ENCODE results near the gene PLN. TPM values are rescaled to one million over a fixed set of nuclear protein-coding genes. Genes with fewer than 3 reads are reported as not detected.
A peak's percentile ranks its signal among the peaks of the same experiment; 100 is the strongest.

PLN gene
- polyA plus RNA-seq, 1 donor (not counting 4 experiments of a cell fraction or from before 2014, with no cell fraction given): not detected

- Histone ChIP-seq H3K9me1 (ENCODE audit: control insufficient read depth, extremely low read depth, insufficient read depth, low read length) (no peaks in the 10 kb centered on the region), H3K4me3 (ENCODE audit: control insufficient read depth in 2 of 3, extremely low read depth in 1 of 3, insufficient read depth in 2 of 3, low read depth in 1 of 3, low read length in 3 of 3) (no peak overlapping the region), H3K79me2 (ENCODE audit: control insufficient read depth, insufficient read depth, low read length) (no peaks in the 10 kb centered on the region), H2AFZ (ENCODE audit: control insufficient read depth, low read length) (no peak overlapping the region), H3K27ac (ENCODE audit: control insufficient read depth, insufficient read depth, low read length) (no peak overlapping the region), H3K36me3 (ENCODE audit: control insufficient read depth in 2 of 2, extremely low read depth in 1 of 2, insufficient read depth in 2 of 2, low read length in 2 of 2) (peaks cover 0 to 1% of the 10 kb centered on the region in 2 experiments), H3K9me3 (ENCODE audit: control insufficient read depth, low read depth, low read length) (no peaks in the 10 kb centered on the region), H3K9ac (ENCODE audit: control insufficient read depth, extremely low read depth, insufficient read depth, low read length) (no peak overlapping the region), H4K20me1 (ENCODE audit: control insufficient read depth, extremely low read depth, insufficient read depth, low read length) (no peaks in the 10 kb centered on the region), H3K27me3 (ENCODE audit: control insufficient read depth, extremely low read depth, insufficient read depth, low read length) (no peaks in the 10 kb centered on the region), H3K4me2 (ENCODE audit: control insufficient read depth, extremely low read depth, insufficient read depth, low read depth, low read length) (no peak overlapping the region), H3K4me1 (ENCODE audit: control insufficient read depth, extremely low read depth, insufficient read depth, low read length) (no peaks in the 10 kb centered on the region)
- peak; percentile 45 to 55 (median 48) for TF ChIP-seq CTCF (optimal IDR thresholded peaks at IDR 0.05 in 1 of 3, IDR thresholded peaks at IDR 0.05 in 1 of 3, conservative IDR thresholded peaks at IDR 0.05 in 1 of 3; ENCODE audit: extremely low read depth in 1 of 3, insufficient read depth in 2 of 3, low read length in 3 of 3)
- no peak for TF ChIP-seq EZH2 (IDR thresholded peaks at IDR 0.05; ENCODE audit: low read length)
- dilution Hi-C loops (cut with MboI; ENCODE audit: extremely low pct_ligation_motif_present, low sequenced_read_pairs): no loop called here
- FAIRE-seq (peak; percentile 84), DNase-seq (ENCODE audit: low read depth, low spot score) (no peak)
Measured at GRCh38 chr6:118565311-118565960, 17.3 kb downstream of the PLN start.

- DNase-seq (ENCODE audit: low read depth, low spot score) (no peak), FAIRE-seq (no peak)
- dilution Hi-C loops (cut with MboI; ENCODE audit: extremely low pct_ligation_motif_present, low sequenced_read_pairs): no loop called here
- Histone ChIP-seq H4K20me1 (ENCODE audit: control insufficient read depth, extremely low read depth, insufficient read depth, low read length) (no peaks in the 10 kb centered on the region), H3K79me2 (ENCODE audit: control insufficient read depth, insufficient read depth, low read length) (peaks cover 3% of the 10 kb centered on the region), H3K9me1 (ENCODE audit: control insufficient read depth, extremely low read depth, insufficient read depth, low read length) (no peaks in the 10 kb centered on the region), H2AFZ (ENCODE audit: control insufficient read depth, low read length) (no peak overlapping the region), H3K27ac (ENCODE audit: control insufficient read depth, insufficient read depth, low read length) (no peak overlapping the region), H3K4me2 (ENCODE audit: control insufficient read depth, extremely low read depth, insufficient read depth, low read depth, low read length) (no peak overlapping the region), H3K4me1 (ENCODE audit: control insufficient read depth, extremely low read depth, insufficient read depth, low read length) (no peaks in the 10 kb centered on the region), H3K9me3 (ENCODE audit: control insufficient read depth, low read depth, low read length) (no peaks in the 10 kb centered on the region), H3K9ac (ENCODE audit: control insufficient read depth, extremely low read depth, insufficient read depth, low read length) (no peak overlapping the region), H3K27me3 (ENCODE audit: control insufficient read depth, extremely low read depth, insufficient read depth, low read length) (no peaks in the 10 kb centered on the region), H3K36me3 (ENCODE audit: control insufficient read depth in 2 of 2, extremely low read depth in 1 of 2, insufficient read depth in 2 of 2, low read length in 2 of 2) (peaks cover 0 to 1% of the 10 kb centered on the region in 2 experiments), H3K4me3 (ENCODE audit: control insufficient read depth in 2 of 3, extremely low read depth in 1 of 3, insufficient read depth in 2 of 3, low read depth in 1 of 3, low read length in 3 of 3) (no peak overlapping the region)
- no peak for TF ChIP-seq CTCF (optimal IDR thresholded peaks at IDR 0.05 in 1 of 3, IDR thresholded peaks at IDR 0.05 in 1 of 3, conservative IDR thresholded peaks at IDR 0.05 in 1 of 3; ENCODE audit: extremely low read depth in 1 of 3, insufficient read depth in 2 of 3, low read length in 3 of 3)
- TF ChIP-seq EZH2 (IDR thresholded peaks at IDR 0.05; ENCODE audit: low read length): no peak
Measured at GRCh38 chr6:118567974-118568373, 19.9 kb downstream of the PLN start.
